ENCODE measurements around the gene ST6GALNAC4. TPM values are rescaled to one million over a fixed set of nuclear protein-coding genes. Genes with fewer than 3 reads are reported as not detected.
A peak's percentile ranks its signal among the peaks of the same experiment; 100 is the strongest.

Gene ST6GALNAC4
- polyA plus RNA-seq, 3 donors = 8.9 to 14.0 (median 10.3) TPM

GRCh38 chr9:127905788-127906191 lies 11.1 kb downstream of the ST6GALNAC4 start:
- no peaks in the 10 kb centered on the region for H3K27me3 Mint-ChIP-seq (ENCODE audit: low read depth in 3 of 3)
- peak overlapping the region; percentile 53 for H3K9ac ChIP-seq (ENCODE audit: insufficient read depth, low read length, poor library complexity, severe bottlenecking)
- no peaks in the 10 kb centered on the region for H3K9me3 Mint-ChIP-seq
- H3K27me3 ChIP-seq (ENCODE audit: control insufficient read depth in 2 of 2, insufficient read depth in 2 of 2, low read length in 2 of 2) = no peaks in the 10 kb centered on the region
- peak in 1 of 3 donors; percentile 3 for DNase-seq
- 87% methylated on average over 9 of the region's 12 CpGs for WGBS (ENCODE audit: insufficient coverage)
- peaks cover 5 to 10% of the 10 kb centered on the region in 2 donors for H3K36me3 Mint-ChIP-seq
- intact Hi-C loops (cut with micrococcal nuclease) = no loop called here
- H3K4me3 Mint-ChIP-seq = peak overlapping the region in 1 of 2 donors; percentile 63
- peak overlapping the region; percentile 25 for H3K4me2 ChIP-seq (replicated peaks; ENCODE audit: extremely low read depth, low read length, poor library complexity, severe bottlenecking)
- H3K4me1 ChIP-seq (ENCODE audit: control insufficient read depth in 1 of 2, insufficient read depth in 2 of 2, low read length in 2 of 2) = peaks cover 43 to 46% of the 10 kb centered on the region in 2 donors
- H3K4me1 Mint-ChIP-seq = peaks cover 44% of the 10 kb centered on the region
- no peak overlapping the region for H2AFZ ChIP-seq (ENCODE audit: insufficient read depth, low read depth, low read length, poor library complexity, severe bottlenecking)
- peaks cover 3 to 19% of the 10 kb centered on the region in 2 donors for H3K36me3 ChIP-seq (replicated peaks in 1 of 2; ENCODE audit: control insufficient read depth in 1 of 2, insufficient read depth in 2 of 2, low read length in 2 of 2)
- H3K27ac ChIP-seq (ENCODE audit: low read depth in 1 of 2, low read length in 2 of 2) = peak overlapping the region; percentile 73 to 83
- no peaks in the 10 kb centered on the region for H4K20me1 ChIP-seq (ENCODE audit: insufficient read depth, low read length)
- H3K9me3 ChIP-seq (replicated peaks in 1 of 2; ENCODE audit: control insufficient read depth in 1 of 2, insufficient read depth in 1 of 2, low read length in 2 of 2) = no peaks in the 10 kb centered on the region
- TF ChIP-seq CTCF (IDR thresholded peaks at IDR 0.05) = no peak
- H3K79me2 ChIP-seq (ENCODE audit: insufficient read depth, low read length) = no peaks in the 10 kb centered on the region
- peak overlapping the region in 1 of 3 experiments; percentile 32 for H3K4me3 ChIP-seq (replicated peaks in 1 of 3; ENCODE audit: low read depth in 2 of 3, low read length in 3 of 3)
- H3K27ac Mint-ChIP-seq = peak overlapping the region; percentile 74 to 97 (median 87)

GRCh38 chr9:127905004-127905728 lies 11.7 kb downstream of the ST6GALNAC4 start:
- Histone ChIP-seq H3K9ac (ENCODE audit: insufficient read depth, low read length, poor library complexity, severe bottlenecking) (peak overlapping the region; percentile 53), H2AFZ (ENCODE audit: insufficient read depth, low read depth, low read length, poor library complexity, severe bottlenecking) (peak overlapping the region; percentile 88), H3K27me3 (ENCODE audit: control insufficient read depth in 2 of 2, insufficient read depth in 2 of 2, low read length in 2 of 2) (no peaks in the 10 kb centered on the region), H3K4me3 (replicated peaks in 1 of 3; ENCODE audit: low read depth in 2 of 3, low read length in 3 of 3) (peak overlapping the region in 1 of 3 experiments; percentile 49), H3K4me1 (ENCODE audit: control insufficient read depth in 1 of 2, insufficient read depth in 2 of 2, low read length in 2 of 2) (peaks cover 43 to 48% of the 10 kb centered on the region in 2 donors), H3K4me2 (replicated peaks; ENCODE audit: extremely low read depth, low read length, poor library complexity, severe bottlenecking) (peak overlapping the region; percentile 49), H3K27ac (ENCODE audit: low read depth in 1 of 2, low read length in 2 of 2) (peak overlapping the region; percentile 73 to 83), H3K36me3 (replicated peaks in 1 of 2; ENCODE audit: control insufficient read depth in 1 of 2, insufficient read depth in 2 of 2, low read length in 2 of 2) (peaks cover 0 to 16% of the 10 kb centered on the region in 2 donors), H4K20me1 (ENCODE audit: insufficient read depth, low read length) (no peaks in the 10 kb centered on the region), H3K9me3 (replicated peaks in 1 of 2; ENCODE audit: control insufficient read depth in 1 of 2, insufficient read depth in 1 of 2, low read length in 2 of 2) (no peaks in the 10 kb centered on the region), H3K79me2 (ENCODE audit: insufficient read depth, low read length) (no peaks in the 10 kb centered on the region)
- H3K9me3 Mint-ChIP-seq = no peaks in the 10 kb centered on the region
- peak in 2 of 3 donors; percentile 49 to 61 for DNase-seq
- H3K4me3 Mint-ChIP-seq = peak overlapping the region; percentile 62 to 65
- H3K27me3 Mint-ChIP-seq (ENCODE audit: low read depth in 3 of 3) = peaks cover 0 to 1% (median 0%) of the 10 kb centered on the region in 3 donors
- intact Hi-C loops (cut with micrococcal nuclease) = no loop called here
- H3K27ac Mint-ChIP-seq = peak overlapping the region; percentile 86 to 97 (median 90)
- TF ChIP-seq CTCF (IDR thresholded peaks at IDR 0.05) = no peak
- peaks cover 5 to 8% of the 10 kb centered on the region in 2 donors for H3K36me3 Mint-ChIP-seq
- H3K4me1 Mint-ChIP-seq = peaks cover 44% of the 10 kb centered on the region
- 25% methylated on average over 2 of the region's 5 CpGs for WGBS (ENCODE audit: insufficient coverage)
